ENCODE data around the gene GALNT17.

GALNT17 gene

GRCh38 chr7:71486414-71486813 lies 354.5 kb downstream of the GALNT17 start:
- H3K9me3 ChIP-seq (ENCODE audit: control extremely low read depth in 1 of 5, control insufficient read depth in 4 of 5, insufficient read depth in 2 of 5, low read depth in 1 of 5, low read length in 4 of 5), result no peaks in the 10 kb centered on the region
- no peak overlapping the region for H3K4me3 ChIP-seq (ENCODE audit: control insufficient read depth in 1 of 7, extremely low read depth in 1 of 7, insufficient read depth in 4 of 7, low read depth in 2 of 7, low read length in 6 of 7)
- H3K36me3 ChIP-seq (ENCODE audit: control insufficient read depth in 4 of 4, insufficient read depth in 4 of 4, low read length in 3 of 4), result no peaks in the 10 kb centered on the region
- no peak overlapping the region for H3K27ac ChIP-seq (ENCODE audit: insufficient read depth in 1 of 2, low read depth in 1 of 2, low read length in 2 of 2, poor library complexity in 1 of 2, severe bottlenecking in 2 of 2)
- no peaks in the 10 kb centered on the region for H3K27me3 ChIP-seq (replicated peaks in 2 of 5; ENCODE audit: control insufficient read depth in 4 of 5, insufficient read depth in 5 of 5, low read length in 4 of 5)
- H3K4me1 ChIP-seq (ENCODE audit: control extremely low read depth in 1 of 4, control insufficient read depth in 4 of 4, insufficient read depth in 4 of 4, low read length in 3 of 4), result no peaks in the 10 kb centered on the region
- CTCF ChIA-PET, result interaction anchor here (0.6 to 1.3 kb wide), 2 partner anchors 11 to 505 kb away, joined by 3 to 5 read pairs; no protein-coding TSS in a partner anchor
- no peak for DNase-seq
- POLR2A ChIA-PET, result no interaction called here
- WGBS (ENCODE audit: insufficient coverage), result 98% methylated on average over 4 of the region's 5 CpGs

DNA sequence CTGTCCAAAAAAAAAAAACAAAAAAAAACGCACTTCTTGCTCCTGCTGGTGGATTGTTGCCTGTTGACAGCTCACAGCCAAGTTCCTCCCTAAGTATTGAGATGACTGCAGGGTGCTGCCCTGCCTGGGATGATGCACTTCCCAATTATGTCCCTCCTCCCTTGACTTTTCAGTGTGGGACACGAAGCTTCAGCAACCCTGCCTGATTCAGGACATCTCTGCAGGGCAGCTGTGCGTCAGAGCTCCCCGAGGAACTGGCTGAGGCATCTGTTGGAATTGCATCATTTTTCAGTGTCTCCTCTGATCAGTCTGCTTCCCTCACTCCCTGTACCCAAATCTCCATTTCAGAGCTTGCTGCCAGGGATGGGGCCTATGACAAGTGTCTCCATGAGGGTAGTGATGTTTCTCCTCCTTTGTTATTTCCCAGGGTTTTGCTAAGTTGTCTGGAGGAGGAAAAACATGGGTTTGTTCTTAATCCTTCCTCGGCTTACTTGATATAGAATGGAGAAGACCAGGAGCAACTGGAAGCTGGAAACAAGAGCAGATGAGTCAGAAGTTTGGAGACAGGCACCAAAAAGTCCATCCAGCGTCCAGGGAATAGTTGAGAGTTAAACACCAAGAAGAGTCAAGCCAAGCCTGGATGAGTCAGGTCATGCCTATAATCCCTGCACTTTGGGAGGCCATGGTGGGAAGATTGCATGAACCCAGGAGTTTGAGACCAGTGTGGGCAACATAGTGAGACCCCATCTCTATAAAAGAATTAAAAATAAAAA lies 355.1 kb downstream of the GALNT17 start:
- Histone ChIP-seq H3K27me3 (replicated peaks in 2 of 5; ENCODE audit: control insufficient read depth in 4 of 5, insufficient read depth in 5 of 5, low read length in 4 of 5) (no peaks in the 10 kb centered on the region), H3K4me1 (ENCODE audit: control extremely low read depth in 1 of 4, control insufficient read depth in 4 of 4, insufficient read depth in 4 of 4, low read length in 3 of 4) (no peaks in the 10 kb centered on the region), H3K27ac (ENCODE audit: insufficient read depth in 1 of 2, low read depth in 1 of 2, low read length in 2 of 2, poor library complexity in 1 of 2, severe bottlenecking in 2 of 2) (no peak overlapping the region), H3K36me3 (ENCODE audit: control insufficient read depth in 4 of 4, insufficient read depth in 4 of 4, low read length in 3 of 4) (no peaks in the 10 kb centered on the region), H3K9me3 (ENCODE audit: control extremely low read depth in 1 of 5, control insufficient read depth in 4 of 5, insufficient read depth in 2 of 5, low read depth in 1 of 5, low read length in 4 of 5) (no peaks in the 10 kb centered on the region), H3K4me3 (ENCODE audit: control insufficient read depth in 1 of 7, extremely low read depth in 1 of 7, insufficient read depth in 4 of 7, low read depth in 2 of 7, low read length in 6 of 7) (no peak overlapping the region)
- ChIA-PET CTCF (interaction anchor here (0.6 to 1.3 kb wide), 2 partner anchors 11 to 506 kb away, joined by 3 to 5 read pairs; no protein-coding TSS in a partner anchor), POLR2A (no interaction called here)
- no peak for DNase-seq
- WGBS (ENCODE audit: insufficient coverage), result 96% methylated on average over 5 of the region's 6 CpGs

GRCh38 chr7:71488308-71488707 lies 356.4 kb downstream of the GALNT17 start:
- ChIA-PET POLR2A (no interaction called here), CTCF (no interaction called here)
- H3K36me3 ChIP-seq (ENCODE audit: control insufficient read depth in 4 of 4, insufficient read depth in 4 of 4, low read length in 3 of 4), result no peaks in the 10 kb centered on the region
- H3K9me3 ChIP-seq (ENCODE audit: control extremely low read depth in 1 of 5, control insufficient read depth in 4 of 5, insufficient read depth in 2 of 5, low read depth in 1 of 5, low read length in 4 of 5), result no peaks in the 10 kb centered on the region
- no peak overlapping the region for H3K27ac ChIP-seq (ENCODE audit: insufficient read depth in 1 of 2, low read depth in 1 of 2, low read length in 2 of 2, poor library complexity in 1 of 2, severe bottlenecking in 2 of 2)
- no peaks in the 10 kb centered on the region for H3K4me1 ChIP-seq (ENCODE audit: control extremely low read depth in 1 of 4, control insufficient read depth in 4 of 4, insufficient read depth in 4 of 4, low read length in 3 of 4)
- WGBS (ENCODE audit: insufficient coverage), result 80% methylated on average over 1 of the region's 2 CpGs
- no peaks in the 10 kb centered on the region for H3K27me3 ChIP-seq (replicated peaks in 2 of 5; ENCODE audit: control insufficient read depth in 4 of 5, insufficient read depth in 5 of 5, low read length in 4 of 5)
- DNase-seq, result no peak
- H3K4me3 ChIP-seq (ENCODE audit: control insufficient read depth in 1 of 7, extremely low read depth in 1 of 7, insufficient read depth in 4 of 7, low read depth in 2 of 7, low read length in 6 of 7), result no peak overlapping the region

- ChIA-PET CTCF (no interaction called here), POLR2A (no interaction called here)
- WGBS (ENCODE audit: insufficient coverage), result 86% methylated on average over 6 of the region's 6 CpGs
- no peaks in the 10 kb centered on the region for H3K9me3 ChIP-seq (ENCODE audit: control extremely low read depth in 1 of 5, control insufficient read depth in 4 of 5, insufficient read depth in 2 of 5, low read depth in 1 of 5, low read length in 4 of 5)
- no peaks in the 10 kb centered on the region for H3K27me3 ChIP-seq (replicated peaks in 2 of 5; ENCODE audit: control insufficient read depth in 4 of 5, insufficient read depth in 5 of 5, low read length in 4 of 5)
- no peaks in the 10 kb centered on the region for H3K36me3 ChIP-seq (ENCODE audit: control insufficient read depth in 4 of 4, insufficient read depth in 4 of 4, low read length in 3 of 4)
- H3K27ac ChIP-seq (ENCODE audit: insufficient read depth in 1 of 2, low read depth in 1 of 2, low read length in 2 of 2, poor library complexity in 1 of 2, severe bottlenecking in 2 of 2), result no peak overlapping the region
- no peaks in the 10 kb centered on the region for H3K4me1 ChIP-seq (ENCODE audit: control extremely low read depth in 1 of 4, control insufficient read depth in 4 of 4, insufficient read depth in 4 of 4, low read length in 3 of 4)
- no peak overlapping the region for H3K4me3 ChIP-seq (ENCODE audit: control insufficient read depth in 1 of 7, extremely low read depth in 1 of 7, insufficient read depth in 4 of 7, low read depth in 2 of 7, low read length in 6 of 7)
- DNase-seq, result no peak
Observed at GRCh38 chr7:71491336-71491735, 359.4 kb downstream of the GALNT17 start.

DNA sequence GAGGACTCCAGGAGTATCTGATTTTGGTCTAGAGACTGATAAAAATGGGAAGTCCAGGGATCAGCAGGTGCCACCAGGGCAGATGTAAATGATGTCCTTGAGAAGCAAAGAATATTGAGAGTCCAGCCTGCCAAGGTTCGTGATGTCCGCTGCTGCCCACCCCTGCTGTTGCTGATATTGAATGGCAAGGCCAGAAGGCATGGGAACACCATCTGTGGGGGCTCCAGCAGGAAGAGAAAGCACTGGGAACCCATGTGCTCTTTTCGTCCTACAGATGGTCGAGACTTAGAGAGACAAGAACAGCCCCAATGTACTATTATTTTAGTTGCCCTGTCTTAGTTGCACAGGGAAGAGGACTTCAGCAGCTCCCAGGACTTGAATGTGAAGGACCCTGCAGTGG lies 363.9 kb downstream of the GALNT17 start:
- Histone ChIP-seq H3K4me3 (ENCODE audit: control insufficient read depth in 1 of 7, extremely low read depth in 1 of 7, insufficient read depth in 4 of 7, low read depth in 2 of 7, low read length in 6 of 7) (no peak overlapping the region), H3K36me3 (ENCODE audit: control insufficient read depth in 4 of 4, insufficient read depth in 4 of 4, low read length in 3 of 4) (no peaks in the 10 kb centered on the region), H3K9me3 (ENCODE audit: control extremely low read depth in 1 of 5, control insufficient read depth in 4 of 5, insufficient read depth in 2 of 5, low read depth in 1 of 5, low read length in 4 of 5) (no peaks in the 10 kb centered on the region), H3K4me1 (ENCODE audit: control extremely low read depth in 1 of 4, control insufficient read depth in 4 of 4, insufficient read depth in 4 of 4, low read length in 3 of 4) (no peaks in the 10 kb centered on the region), H3K27ac (ENCODE audit: insufficient read depth in 1 of 2, low read depth in 1 of 2, low read length in 2 of 2, poor library complexity in 1 of 2, severe bottlenecking in 2 of 2) (no peak overlapping the region), H3K27me3 (replicated peaks in 2 of 5; ENCODE audit: control insufficient read depth in 4 of 5, insufficient read depth in 5 of 5, low read length in 4 of 5) (no peaks in the 10 kb centered on the region)
- ChIA-PET POLR2A (no interaction called here), CTCF (no interaction called here)
- whole genome bisulfite sequencing (ENCODE audit: insufficient coverage), result 97% methylated on average over 4 of the region's 4 CpGs
- no peak for DNase-seq

DNA sequence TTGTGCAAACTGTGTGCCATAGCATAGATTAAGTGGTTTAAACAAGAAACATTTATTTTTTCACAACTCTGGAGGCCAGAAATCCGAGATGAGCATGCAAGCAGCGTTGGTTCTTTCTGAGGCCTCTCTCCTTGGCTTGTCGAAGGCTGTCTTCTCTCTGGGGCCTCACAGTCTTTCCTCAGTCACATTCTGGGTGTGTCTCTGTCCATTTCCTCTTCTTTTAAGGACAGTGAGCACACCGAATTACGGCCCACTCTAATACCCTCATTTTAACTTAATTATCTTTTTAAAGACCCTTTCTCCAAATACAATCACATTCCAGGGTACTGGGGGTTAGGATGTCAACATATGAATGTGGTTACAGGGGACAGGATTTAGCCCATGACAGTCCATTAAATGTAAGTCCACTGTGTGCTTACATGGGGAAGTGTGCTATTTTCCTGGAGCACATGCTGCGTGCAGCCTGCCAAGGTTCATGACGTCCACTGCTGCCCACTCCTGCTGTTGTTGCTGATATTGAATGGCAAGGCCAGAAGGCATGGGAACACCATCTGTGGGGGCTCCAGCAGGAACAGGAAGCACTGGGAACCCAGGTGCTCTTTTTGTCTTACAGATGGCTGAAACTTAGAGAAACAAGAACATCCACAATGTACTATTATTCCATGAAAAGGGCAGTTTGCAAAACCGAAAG lies 365.5 kb downstream of the GALNT17 start:
- WGBS (ENCODE audit: insufficient coverage), result 82% methylated on average over 3 of the region's 8 CpGs
- Histone ChIP-seq H3K4me1 (ENCODE audit: control extremely low read depth in 1 of 4, control insufficient read depth in 4 of 4, insufficient read depth in 4 of 4, low read length in 3 of 4) (no peaks in the 10 kb centered on the region), H3K27ac (ENCODE audit: insufficient read depth in 1 of 2, low read depth in 1 of 2, low read length in 2 of 2, poor library complexity in 1 of 2, severe bottlenecking in 2 of 2) (no peak overlapping the region), H3K9me3 (ENCODE audit: control extremely low read depth in 1 of 5, control insufficient read depth in 4 of 5, insufficient read depth in 2 of 5, low read depth in 1 of 5, low read length in 4 of 5) (no peaks in the 10 kb centered on the region), H3K27me3 (replicated peaks in 2 of 5; ENCODE audit: control insufficient read depth in 4 of 5, insufficient read depth in 5 of 5, low read length in 4 of 5) (no peaks in the 10 kb centered on the region), H3K4me3 (ENCODE audit: control insufficient read depth in 1 of 7, extremely low read depth in 1 of 7, insufficient read depth in 4 of 7, low read depth in 2 of 7, low read length in 6 of 7) (no peak overlapping the region), H3K36me3 (ENCODE audit: control insufficient read depth in 4 of 4, insufficient read depth in 4 of 4, low read length in 3 of 4) (no peaks in the 10 kb centered on the region)
- CTCF ChIA-PET, result no interaction called here
- DNase-seq, result no peak
- POLR2A ChIA-PET, result no interaction called here

- ChIA-PET CTCF (no interaction called here), POLR2A (no interaction called here)
- 94% methylated on average over 2 of the region's 3 CpGs for WGBS (ENCODE audit: insufficient coverage)
- DNase-seq, result no peak
- H3K4me3 ChIP-seq (ENCODE audit: control insufficient read depth in 1 of 7, extremely low read depth in 1 of 7, insufficient read depth in 4 of 7, low read depth in 2 of 7, low read length in 6 of 7), result no peak overlapping the region
- no peaks in the 10 kb centered on the region for H3K27me3 ChIP-seq (replicated peaks in 2 of 5; ENCODE audit: control insufficient read depth in 4 of 5, insufficient read depth in 5 of 5, low read length in 4 of 5)
- H3K27ac ChIP-seq (ENCODE audit: insufficient read depth in 1 of 2, low read depth in 1 of 2, low read length in 2 of 2, poor library complexity in 1 of 2, severe bottlenecking in 2 of 2), result no peak overlapping the region
- no peaks in the 10 kb centered on the region for H3K36me3 ChIP-seq (ENCODE audit: control insufficient read depth in 4 of 4, insufficient read depth in 4 of 4, low read length in 3 of 4)
- H3K9me3 ChIP-seq (ENCODE audit: control extremely low read depth in 1 of 5, control insufficient read depth in 4 of 5, insufficient read depth in 2 of 5, low read depth in 1 of 5, low read length in 4 of 5), result no peaks in the 10 kb centered on the region
- no peaks in the 10 kb centered on the region for H3K4me1 ChIP-seq (ENCODE audit: control extremely low read depth in 1 of 4, control insufficient read depth in 4 of 4, insufficient read depth in 4 of 4, low read length in 3 of 4)
Observed at GRCh38 chr7:71498381-71498780, 366.4 kb downstream of the GALNT17 start.

Measured in common myeloid progenitor, CD34-positive (primary cell).